Activated T-cell treated with anti-CD3 and anti-CD28 coated beads for 24 hours (primary cell): ENCODE measurements around the gene STK25.
"Not testable (repeated sequence)": the region's sequence is repeated elsewhere in the genome, so short reads cannot be mapped to it uniquely, and the experiment has no call there.

ENCODE experiments used
- DNase-seq: peaks from one replicate; pipeline ENCODE4 v3.0.0-alpha.2; 2020; ENCODE audit warnings: low read depth

The STK25 gene

DNA sequence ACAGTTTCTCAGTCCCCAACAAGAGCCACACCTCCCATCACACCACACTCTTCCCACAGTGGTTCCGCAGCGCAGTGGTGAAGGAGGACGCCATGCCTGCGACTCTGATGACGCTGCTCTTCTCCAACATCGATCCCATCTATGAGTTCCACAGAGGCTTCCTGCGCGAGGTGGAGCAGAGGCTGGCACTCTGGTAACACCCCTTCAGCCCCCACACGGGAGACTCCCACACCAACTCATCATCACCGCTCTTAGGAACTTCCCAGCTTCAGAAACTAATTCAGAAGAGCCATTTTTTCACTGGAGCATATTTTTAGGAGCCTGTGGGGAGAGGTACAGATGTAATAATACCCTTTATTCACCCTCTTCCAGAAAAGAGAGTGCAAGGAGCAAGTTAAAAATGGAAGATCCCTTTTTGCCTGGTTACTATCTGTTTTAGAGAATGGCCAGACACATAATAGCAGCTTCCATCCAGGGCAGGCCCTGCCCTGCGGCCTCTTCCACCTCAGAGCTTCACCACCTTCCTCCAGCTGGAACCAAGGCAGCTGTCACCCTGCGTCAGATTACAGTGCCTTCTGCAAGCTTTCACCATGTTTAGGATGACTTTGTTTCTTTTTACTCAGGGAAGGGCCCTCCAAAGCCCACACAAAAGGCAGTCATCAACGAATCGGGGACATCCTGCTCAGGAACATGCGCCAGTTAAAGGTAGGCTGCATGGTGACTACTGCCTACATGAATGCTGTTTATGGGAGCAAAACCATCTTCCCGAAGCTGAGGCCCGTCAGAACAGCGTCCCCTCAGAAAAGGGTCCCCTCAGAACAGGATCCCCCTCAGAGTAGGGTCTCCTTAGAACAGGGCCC, 44.9 kb downstream of the STK25 start:
- DNase-seq = no peak

DNA sequence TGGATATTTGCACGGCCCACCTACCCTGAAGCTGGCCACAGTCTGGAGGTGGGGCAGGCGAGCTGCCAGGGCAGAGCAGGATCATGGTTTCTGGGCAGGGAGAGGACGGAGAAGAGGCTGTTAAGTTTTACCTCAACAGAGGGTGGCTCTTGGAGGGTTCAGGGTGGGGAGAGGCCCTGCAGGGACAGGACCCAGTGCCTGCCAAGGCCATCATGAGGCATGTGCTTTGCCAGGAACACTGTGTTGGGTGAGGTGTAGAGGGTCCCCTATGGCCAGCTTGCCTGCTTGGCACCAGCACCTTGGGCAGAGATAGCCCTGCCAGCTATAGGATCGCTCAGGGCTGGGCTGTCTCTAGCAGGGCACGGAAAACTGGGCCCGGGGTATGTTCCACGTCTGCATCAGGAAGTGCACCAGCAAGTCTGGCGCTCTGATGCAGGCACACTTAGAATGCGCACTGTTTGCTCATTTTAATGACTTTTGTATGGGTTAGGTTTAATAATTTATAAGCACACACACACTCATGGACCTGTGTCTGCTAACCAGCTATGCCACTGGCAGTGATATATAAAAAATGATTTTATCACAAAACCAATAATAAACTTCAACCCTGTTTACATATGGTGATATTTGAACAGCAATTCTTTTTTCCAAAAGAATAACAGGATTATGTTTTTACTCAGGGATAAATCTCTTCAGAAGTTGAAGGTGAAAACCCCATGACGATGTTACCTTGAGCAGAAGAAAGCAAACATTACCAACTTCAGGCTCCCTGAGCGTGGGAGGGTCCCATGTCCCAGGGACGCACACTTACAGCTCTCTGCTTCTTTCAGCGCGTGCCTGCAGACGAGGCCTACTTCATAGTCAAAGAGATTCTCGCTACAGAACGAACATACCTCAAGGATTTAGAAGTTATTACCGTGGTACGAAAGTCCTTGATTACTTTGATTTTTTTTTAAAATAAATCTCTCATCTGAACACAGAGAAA, 46.4 kb downstream of the STK25 start:
- no peak for DNase-seq

DNA sequence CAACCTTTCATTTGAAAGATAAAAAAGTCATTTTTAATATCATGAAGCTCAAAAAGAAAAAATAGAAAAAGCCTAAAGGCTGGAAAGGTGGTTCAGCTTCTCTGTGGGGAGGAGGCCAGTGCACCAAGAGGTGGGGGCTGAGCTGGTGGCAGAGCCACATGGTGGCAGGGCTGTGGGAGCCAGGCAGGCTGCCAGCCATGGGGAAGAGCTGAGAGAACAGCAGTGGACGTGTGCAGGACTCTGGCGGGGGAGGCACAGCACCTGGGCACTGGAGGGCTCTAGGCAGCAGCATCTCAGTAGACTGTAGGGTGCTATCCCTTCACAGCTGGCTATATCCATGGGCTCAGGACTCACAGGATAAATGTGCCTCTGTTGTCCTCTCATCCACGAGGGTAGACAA, 47.8 kb downstream of the STK25 start:
- no peak for DNase-seq

DNA sequence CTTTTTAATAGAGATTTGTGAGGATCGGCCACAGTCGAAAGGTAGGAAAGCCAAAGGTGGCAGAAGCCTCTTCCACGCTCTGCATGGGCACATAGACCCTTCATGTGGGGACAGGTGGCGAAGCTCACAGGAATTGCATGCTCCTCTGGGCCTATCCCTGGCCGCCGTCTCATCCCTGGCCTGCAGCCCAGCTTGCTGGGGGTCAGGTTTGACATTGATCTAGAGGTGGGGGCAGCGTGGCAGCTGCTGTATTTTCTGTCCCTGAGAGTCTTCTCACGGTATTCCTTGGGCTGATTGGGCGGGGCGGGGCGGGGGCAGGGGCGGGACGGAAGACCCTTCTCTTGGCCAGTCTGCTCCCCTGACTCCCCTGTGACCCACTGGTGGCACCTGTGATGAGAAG, 48.9 kb downstream of the STK25 start:
- DNase-seq = no peak

DNA sequence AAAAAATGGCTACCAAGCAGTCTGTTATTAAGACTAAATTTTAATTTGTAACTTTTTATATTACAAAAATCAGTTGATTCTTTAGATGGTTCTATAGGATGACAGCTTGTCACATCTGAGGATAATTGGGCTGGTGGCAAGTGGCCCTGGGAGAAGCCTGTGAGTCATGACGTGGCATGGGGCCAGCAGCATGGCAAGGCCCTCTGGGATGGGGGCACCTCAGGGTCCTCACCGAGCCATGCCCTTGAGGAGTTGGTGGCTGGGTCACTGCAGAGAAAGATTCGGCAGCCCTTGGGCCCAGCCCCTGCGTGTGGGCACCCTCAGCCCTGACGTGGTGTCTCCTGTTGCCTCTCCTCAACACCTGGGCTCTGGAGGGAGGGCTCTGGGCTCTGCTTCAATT, 49.7 kb downstream of the STK25 start:
- no peak for DNase-seq

DNA sequence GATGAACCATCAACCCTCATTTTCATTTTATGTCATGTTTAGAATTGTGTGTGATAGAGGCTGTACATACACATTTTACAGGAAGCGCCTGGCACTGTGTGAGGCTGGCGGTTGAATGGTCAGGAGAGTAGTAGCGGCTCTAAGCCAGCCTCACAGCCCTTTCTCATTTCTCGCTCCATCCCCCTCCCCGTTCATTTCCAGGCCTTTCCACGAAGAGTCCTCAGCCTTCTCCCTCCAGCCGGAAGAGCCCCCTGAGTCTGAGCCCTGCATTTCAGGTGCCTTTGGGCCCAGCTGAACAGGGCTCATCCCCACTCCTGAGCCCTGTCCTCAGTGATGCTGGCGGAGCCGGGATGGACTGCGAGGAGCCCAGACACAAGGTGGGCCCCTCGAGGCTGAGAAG, 51.8 kb downstream of the STK25 start:
- no peak for DNase-seq

DNA sequence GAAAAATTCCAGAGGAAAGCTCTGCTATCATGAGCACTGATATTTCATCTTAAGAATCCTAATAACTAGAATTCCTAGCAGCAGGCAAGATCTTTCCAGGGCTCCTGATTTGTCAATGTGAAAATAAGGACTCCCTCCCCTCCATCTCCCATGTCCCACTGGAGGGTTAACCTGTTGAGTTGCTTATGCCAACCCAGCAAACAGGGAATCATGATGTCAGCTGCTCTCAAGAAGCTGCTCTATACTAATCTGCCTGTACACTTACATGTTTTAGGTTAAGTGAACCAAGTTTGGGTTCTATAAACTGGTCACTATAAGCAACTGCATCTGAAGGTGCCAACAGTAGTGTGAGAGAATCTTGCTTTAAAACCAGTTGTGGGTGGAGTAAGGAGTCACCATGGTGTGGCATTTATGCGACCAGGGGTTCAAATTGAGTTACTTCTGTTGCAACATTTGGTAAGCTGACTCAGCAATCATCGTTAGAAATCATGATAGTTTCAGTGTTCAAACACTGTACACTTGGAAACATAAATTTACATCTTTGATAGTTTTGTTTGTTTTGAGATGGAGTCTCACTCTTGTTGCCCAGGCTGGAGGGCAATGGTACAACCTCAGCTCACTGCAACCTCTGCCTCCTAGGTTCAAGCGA, 53.4 kb downstream of the STK25 start:
- DNase-seq = no peak

DNA sequence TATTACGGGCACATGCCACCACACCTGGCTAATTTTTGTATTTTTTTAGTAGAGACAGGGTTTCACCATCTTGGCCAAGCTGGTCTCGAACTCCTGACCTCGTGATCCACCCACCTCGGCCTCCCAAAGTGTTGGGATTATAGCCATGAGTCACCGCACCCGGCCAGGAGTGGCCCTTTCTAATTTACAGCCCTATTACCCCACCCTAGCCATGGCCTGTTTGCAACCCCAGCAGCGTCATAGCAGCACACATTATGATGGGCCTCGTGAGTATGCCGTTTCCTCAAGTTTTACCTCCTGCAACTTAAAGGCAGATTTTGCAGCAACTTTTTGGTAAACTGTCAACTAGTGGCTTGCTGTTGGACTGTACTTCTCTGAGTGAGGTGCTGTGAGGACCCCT, 54.5 kb downstream of the STK25 start:
- DNase-seq = not testable (repeated sequence)

DNA sequence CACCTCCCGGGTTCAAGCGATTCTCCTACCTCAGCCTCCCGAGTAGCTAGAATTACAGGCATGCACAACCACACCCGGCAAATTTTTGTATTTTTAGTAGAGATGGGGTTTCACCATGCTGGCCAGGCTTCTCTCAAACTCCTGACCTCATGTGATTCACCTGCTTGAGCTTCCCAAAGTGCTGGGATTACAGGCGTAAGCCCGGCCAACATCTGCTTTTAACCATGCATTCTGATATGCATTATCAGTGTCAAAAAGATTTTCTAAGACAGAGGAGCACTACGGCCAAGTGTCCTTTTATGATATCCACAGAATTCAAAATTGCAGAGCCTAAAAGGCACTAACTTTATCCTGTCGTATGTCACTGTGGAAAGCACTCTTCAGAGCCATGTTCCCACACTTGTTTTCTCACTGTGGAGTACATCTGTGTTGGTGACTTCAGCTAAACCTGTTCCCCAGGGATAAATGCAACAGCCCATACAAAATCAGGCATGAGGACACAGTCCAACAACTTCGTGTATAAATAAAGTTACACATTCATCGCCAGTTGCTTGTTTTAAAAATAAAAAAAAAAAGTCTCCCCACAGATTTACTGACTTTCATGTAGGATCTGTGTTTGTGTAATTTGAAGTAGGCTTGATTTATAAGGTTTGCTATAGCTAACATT, 56.4 kb downstream of the STK25 start:
- no peak for DNase-seq

DNA sequence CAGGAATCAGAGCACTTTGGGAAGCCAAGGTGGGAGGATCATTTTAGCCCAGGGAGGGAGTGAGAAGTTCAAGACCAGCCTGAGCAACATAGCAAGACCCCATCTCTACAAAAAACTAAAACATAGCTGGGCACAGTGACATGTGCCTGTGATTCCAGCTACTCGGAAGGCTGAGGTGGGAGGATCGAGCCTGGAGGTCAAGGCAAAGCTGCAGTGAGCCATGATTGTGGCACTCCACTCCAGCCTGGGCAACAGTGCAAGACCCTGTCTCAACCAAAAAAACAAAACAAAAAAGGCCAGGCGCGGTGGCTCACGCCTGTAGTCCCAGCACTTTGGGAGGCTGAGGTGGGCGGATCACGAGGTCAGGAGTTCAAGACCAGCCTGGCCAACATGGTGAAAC, 58.3 kb downstream of the STK25 start:
- not testable (repeated sequence) for DNase-seq

DNA sequence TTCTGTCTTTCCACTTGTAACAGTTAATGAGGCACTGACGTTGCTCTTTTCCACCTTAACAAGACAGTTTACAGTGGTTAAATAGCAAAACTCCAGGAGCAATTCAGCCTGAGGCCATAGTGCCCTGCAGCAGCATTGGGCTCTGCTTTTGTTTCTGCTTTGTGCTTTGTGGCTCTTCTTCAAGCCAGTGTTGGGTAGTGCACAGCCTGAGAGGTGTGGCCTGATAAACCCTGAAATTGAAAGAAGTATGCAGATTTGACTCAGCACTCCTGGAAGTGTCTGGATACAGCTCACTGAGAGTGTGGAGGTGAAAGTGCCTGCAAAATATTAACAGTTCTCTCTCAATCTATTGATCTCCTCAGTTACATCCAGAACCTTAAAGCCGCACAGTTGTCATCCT, 63.0 kb downstream of the STK25 start:
- no peak for DNase-seq

DNA sequence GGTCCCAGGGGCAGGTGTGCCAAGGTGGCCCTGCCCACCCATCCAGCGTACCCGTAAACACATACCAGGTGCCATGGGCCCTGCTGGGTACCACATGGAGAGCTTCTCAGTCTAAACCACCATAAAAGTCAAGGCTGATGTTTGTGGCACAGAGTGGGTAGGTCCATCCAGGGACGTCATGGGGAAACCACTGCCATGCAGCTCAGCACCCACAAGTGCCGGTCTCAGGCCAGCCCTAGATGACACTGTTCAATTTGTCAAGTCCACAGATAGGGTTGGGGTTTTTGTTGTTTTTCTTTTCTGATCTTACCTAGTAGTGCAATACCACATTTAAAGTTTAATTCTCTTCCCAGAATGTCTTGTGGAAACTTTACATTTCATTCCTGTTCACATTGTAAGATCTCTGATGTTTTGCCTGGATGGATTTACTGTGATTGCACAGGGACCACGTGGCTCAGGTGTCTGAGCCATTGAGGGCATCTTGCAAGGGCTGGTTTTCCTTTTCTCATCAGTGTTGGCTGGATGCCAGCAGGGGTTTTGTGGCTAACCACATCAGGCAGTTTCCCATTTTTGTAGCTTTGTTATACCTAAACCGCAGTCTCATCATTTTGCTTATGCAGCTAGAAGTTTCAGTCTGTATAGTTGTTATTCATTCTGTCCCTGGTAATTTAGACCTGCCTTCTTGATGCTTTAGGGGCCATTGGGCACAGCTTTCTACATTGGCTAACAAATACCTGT, 64.7 kb downstream of the STK25 start:
- peak; percentile 90 for DNase-seq
